Measurements from ENCODE around the gene SLC29A3. TPM values are rescaled to one million over a fixed set of nuclear protein-coding genes. Genes with fewer than 3 reads are reported as not detected.

Gene SLC29A3
- polyA plus RNA-seq, 1 of the 3 experiments (the other 2 are of a cell fraction) = 3.8 TPM

GRCh38 chr10:71299071-71299785, 19.8 kb upstream of the SLC29A3 start:
- no peak overlapping the region for H3K9ac ChIP-seq
- TF ChIP-seq POLR2AphosphoS5 (IDR thresholded peaks at IDR 0.05; ENCODE audit: low read depth, low read length) (no peak), USF2 (IDR thresholded peaks at IDR 0.05; ENCODE audit: borderline replicate concordance, low read depth, low read length) (no peak), RCOR1 (IDR thresholded peaks at IDR 0.05; ENCODE audit: low read length) (no peak), MXI1 (IDR thresholded peaks at IDR 0.05; ENCODE audit: low read depth, low read length) (no peak), RAD21 (IDR thresholded peaks at IDR 0.05; ENCODE audit: low read length) (no peak), FOXM1 (IDR thresholded peaks at IDR 0.05; ENCODE audit: low read depth) (no peak), FOSL2 (IDR thresholded peaks at IDR 0.05; ENCODE audit: borderline replicate concordance, low read depth) (no peak), SIN3A (IDR thresholded peaks at IDR 0.05; ENCODE audit: borderline replicate concordance, low read depth, low read length) (no peak), CTCF (IDR thresholded peaks at IDR 0.05) (no peak), NFIC (IDR thresholded peaks at IDR 0.05; ENCODE audit: borderline replicate concordance) (no peak), TAF1 (IDR thresholded peaks at IDR 0.05; ENCODE audit: borderline replicate concordance, low read depth, low read length) (no peak), IRF3 (IDR thresholded peaks at IDR 0.05; ENCODE audit: low read depth, low read length) (no peak)
- H4K20me1 ChIP-seq (ENCODE audit: insufficient read depth) = peaks cover 20% of the 10 kb centered on the region
- ChIA-PET CTCF (interaction anchor here (1.2 to 1.3 kb wide), 2 partner anchors 29 to 396 kb away, joined by 3 to 5 read pairs; no protein-coding TSS in a partner anchor), POLR2A (no interaction called here)
- peaks cover 0 to 4% of the 10 kb centered on the region in 2 experiments; a peak in 1 of 4 replicates for H3K4me1 ChIP-seq (ENCODE audit: control insufficient read depth in 1 of 2, insufficient read depth in 2 of 2, low read depth in 1 of 2, low read length in 1 of 2)
- no peak overlapping the region for H2AFZ ChIP-seq (ENCODE audit: low read depth)
- H3K79me2 ChIP-seq (ENCODE audit: insufficient read depth) = no peaks in the 10 kb centered on the region
- H3K9me2 ChIP-seq = no peaks in the 10 kb centered on the region
- no peak overlapping the region for H3K4me3 ChIP-seq (ENCODE audit: low read depth in 2 of 2, low read length in 1 of 2)
- no peak overlapping the region; a peak in 1 of 4 replicates for H3K27ac ChIP-seq (ENCODE audit: low read depth in 2 of 2, low read length in 1 of 2)
- DNase-seq = no peak
- no peak overlapping the region for H3K4me2 ChIP-seq
- peaks cover 18 to 41% of the 10 kb centered on the region in 2 experiments for H3K36me3 ChIP-seq (replicated peaks in 1 of 2; ENCODE audit: control insufficient read depth in 1 of 2, insufficient read depth in 2 of 2, low read length in 1 of 2)
- 91% methylated on average over 10 of the region's 14 CpGs for WGBS (ENCODE audit: low lambda C conversion rate)
- H3K27me3 ChIP-seq (ENCODE audit: insufficient read depth) = no peaks in the 10 kb centered on the region
- peaks cover 3% of the 10 kb centered on the region for H3F3A ChIP-seq (replicated peaks; ENCODE audit: insufficient read depth)
- H3K9me3 ChIP-seq = no peaks in the 10 kb centered on the region

Measured in SK-N-SH (cell line).